H9 (cell line): ENCODE data around the gene ZMIZ1. TPM values are rescaled to one million over a fixed set of nuclear protein-coding genes. Genes with fewer than 3 reads are reported as not detected.

Source experiments
- DNase-seq: peaks from one replicate; pipeline ENCODE4 v3.0.0-alpha.2; 2017
- H2AFZ ChIP-seq: one replicate; pipeline ENCODE4 v1.6.1; 2013; ENCODE audit warnings: mild to moderate bottlenecking, low read length, control low read depth, moderate library complexity
- H2AK5ac ChIP-seq: 2 replicates; pipeline ENCODE4 v1.6.1; 2013; ENCODE audit warnings: low read length, control low read depth, mixed read lengths; ENCODE audit not compliant: insufficient read length
- H2BK120ac ChIP-seq: one replicate; pipeline ENCODE4 v1.6.1; 2013; ENCODE audit warnings: low read depth, mild to moderate bottlenecking, low read length, control low read depth, inconsistent platforms; ENCODE audit not compliant: poor library complexity, severe bottlenecking
- H2BK12ac ChIP-seq: 2 replicates; pipeline ENCODE4 v1.6.1; 2013; ENCODE audit warnings: low read length, control low read depth, mixed read lengths, low read depth; ENCODE audit not compliant: insufficient read length
- H2BK15ac ChIP-seq: 2 replicates; pipeline ENCODE4 v1.6.1; 2013; ENCODE audit warnings: low read depth, low read length, control low read depth
- H2BK20ac ChIP-seq: one replicate; pipeline ENCODE4 v1.6.1; 2013; ENCODE audit warnings: low read depth, mild to moderate bottlenecking, low read length, control low read depth, inconsistent platforms; ENCODE audit not compliant: poor library complexity, severe bottlenecking
- H2BK5ac ChIP-seq: 2 replicates; pipeline ENCODE4 v1.6.1; 2013; ENCODE audit warnings: low read length, control low read depth, mixed read lengths; ENCODE audit not compliant: insufficient read length
- H3K14ac ChIP-seq: 2 replicates; pipeline ENCODE4 v1.6.1; 2013; ENCODE audit warnings: low read length, control low read depth; ENCODE audit not compliant: insufficient read depth
- H3K18ac ChIP-seq: 2 replicates; pipeline ENCODE4 v1.6.1; 2013; ENCODE audit warnings: low read depth, mild to moderate bottlenecking, mixed read lengths, low read length, control low read depth; ENCODE audit not compliant: insufficient read length
- H3K23ac ChIP-seq: 2 replicates; pipeline ENCODE4 v1.6.1; 2013; ENCODE audit warnings: low read length, control low read depth, mixed read lengths, low read depth; ENCODE audit not compliant: insufficient read length
- H3K23me2 ChIP-seq: 2 replicates; pipeline ENCODE4 v1.6.1; 2013; ENCODE audit warnings: low read depth, mild to moderate bottlenecking, mixed read lengths, low read length, control low read depth; ENCODE audit not compliant: insufficient read length, poor library complexity, severe bottlenecking
- H3K27ac ChIP-seq: 2 replicates; pipeline ENCODE4 v1.5.1; 2013; ENCODE audit warnings: low read length, control low read depth, mixed read lengths, low read depth; ENCODE audit not compliant: insufficient read length
- H3K27me3 ChIP-seq: 2 replicates; pipeline ENCODE4 v1.6.1; 2013; ENCODE audit warnings: low read length, control low read depth, inconsistent platforms; ENCODE audit not compliant: insufficient read depth
- H3K4ac ChIP-seq: 2 replicates; pipeline ENCODE4 v1.6.1; 2013; ENCODE audit warnings: low read depth, mild to moderate bottlenecking, control low read depth, inconsistent platforms, low read length, moderate library complexity
- H3K4me1 ChIP-seq: 2 replicates; pipeline ENCODE4 v1.6.1; 2013; ENCODE audit warnings: low read length, control low read depth, inconsistent platforms; ENCODE audit not compliant: insufficient read depth
- H3K4me2 ChIP-seq: 2 replicates; pipeline ENCODE4 v1.6.1; 2013; ENCODE audit warnings: low read length, control low read depth, mixed read lengths; ENCODE audit not compliant: insufficient read length, insufficient read depth
- H3K56ac ChIP-seq: 2 replicates; pipeline ENCODE4 v1.6.1; 2013; ENCODE audit warnings: low read depth, mild to moderate bottlenecking, mixed read lengths, low read length, control low read depth; ENCODE audit not compliant: insufficient read length
- H3K79me1 ChIP-seq: 2 replicates; pipeline ENCODE4 v1.6.1; 2013; ENCODE audit warnings: low read depth, mild to moderate bottlenecking, moderate library complexity, low read length, control low read depth, inconsistent platforms; ENCODE audit not compliant: insufficient read depth, poor library complexity, severe bottlenecking
- H3K79me2 ChIP-seq: 2 replicates; pipeline ENCODE4 v1.6.1; 2013; ENCODE audit warnings: low read length, control low read depth, inconsistent platforms; ENCODE audit not compliant: insufficient read depth
- H3K9ac ChIP-seq: 2 replicates; pipeline ENCODE4 v1.6.1; 2013; ENCODE audit warnings: low read length, control low read depth, mixed read lengths; ENCODE audit not compliant: insufficient read length; ENCODE audit errors: extremely low read depth
- H3K9me3 ChIP-seq: one replicate; pipeline ENCODE4 v1.6.1; 2013; ENCODE audit warnings: low read depth, low read length, inconsistent platforms; ENCODE audit not compliant: control insufficient read depth
- H3T11ph ChIP-seq: one replicate; pipeline ENCODE4 v1.6.1; 2013; ENCODE audit warnings: mild to moderate bottlenecking, low read length, control low read depth, inconsistent platforms
- H4K20me1 ChIP-seq: one replicate; pipeline ENCODE4 v1.6.1; 2013; ENCODE audit not compliant: control insufficient read depth, insufficient read length, insufficient read depth
- H4K5ac ChIP-seq: 2 replicates; pipeline ENCODE4 v1.6.1; 2013; ENCODE audit warnings: low read depth, mild to moderate bottlenecking, mixed read lengths, low read length, control low read depth; ENCODE audit not compliant: insufficient read length
- H4K8ac ChIP-seq: replicated peaks from 2 replicates; pipeline ENCODE4 v1.6.1; 2013; ENCODE audit warnings: low read length, control low read depth, mixed read lengths, low read depth; ENCODE audit not compliant: insufficient read length
- H4K91ac ChIP-seq: 2 replicates; pipeline ENCODE4 v1.6.1; 2013; ENCODE audit warnings: low read depth, mild to moderate bottlenecking, moderate library complexity, mixed read lengths, low read length, control low read depth; ENCODE audit not compliant: insufficient read length
- H3K27ac Mint-ChIP-seq, 3 experiments: 2 replicates in 2 of 3; 3 replicates in 1 of 3; pipeline ENCODE4 v1.8.0; 2020 to 2021; ENCODE audit warnings: mixed read lengths in 3 of 3, mild to moderate bottlenecking in 1 of 3, moderate library complexity in 1 of 3
- H3K27me3 Mint-ChIP-seq: 2 replicates; pipeline ENCODE4 v1.8.0; 2021; ENCODE audit warnings: low read depth, mild to moderate bottlenecking, moderate library complexity, mixed read lengths
- H3K36me3 Mint-ChIP-seq, 3 experiments: 2 replicates in 2 of 3; 3 replicates in 1 of 3; pipeline ENCODE4 v1.8.0; 2020 to 2021; ENCODE audit warnings: low read depth in 3 of 3, mixed read lengths in 3 of 3; ENCODE audit not compliant: insufficient read depth in 1 of 3
- H3K4me1 Mint-ChIP-seq, 2 experiments: 2 replicates each; pipeline ENCODE4 v1.8.0; 2020; ENCODE audit warnings: mixed read lengths in 2 of 2
- H3K4me3 Mint-ChIP-seq, 2 experiments: 2 replicates in 1 of 2; 3 replicates in 1 of 2; pipeline ENCODE4 v1.8.0; 2020 to 2021; ENCODE audit warnings: mild to moderate bottlenecking in 2 of 2, mixed read lengths in 2 of 2, moderate library complexity in 1 of 2
- H3K9me3 Mint-ChIP-seq, 2 experiments: 2 replicates in 1 of 2; 3 replicates in 1 of 2; pipeline ENCODE4 v1.8.0; 2020; ENCODE audit warnings: mild to moderate bottlenecking in 2 of 2, mixed read lengths in 2 of 2, moderate library complexity in 1 of 2
- WGBS: extraction: QIAGEN DNeasy Blood & Tissue Kit; methylation state at CpG from one replicate; pipeline ENCODE4 v1.1.7; 2013; ENCODE audit warnings: missing lambda C conversion rate, low lambda C conversion rate, mixed read lengths; ENCODE audit not compliant: insufficient read length; ENCODE audit errors: extremely low coverage; 5-methylcytosine and 5-hydroxymethylcytosine counted together
- total RNA-seq: library from RNA; stranded (reverse); gene quantifications from 2 replicates; pipeline ENCODE4 v1.2.1, GENCODE V29; 2021
- TF ChIP-seq, protein P1 (sequence below): fragments of 200-600 bp; sonication (generic); conservative IDR thresholded peaks from 3 replicates; pipeline ENCODE4 v1.8.0; 2021; ENCODE audit warnings: antibody characterized with exemption, mild to moderate bottlenecking

ZMIZ1 gene
- total RNA-seq, 1 experiment from 2014 or later, result 36.9 TPM

DNA sequence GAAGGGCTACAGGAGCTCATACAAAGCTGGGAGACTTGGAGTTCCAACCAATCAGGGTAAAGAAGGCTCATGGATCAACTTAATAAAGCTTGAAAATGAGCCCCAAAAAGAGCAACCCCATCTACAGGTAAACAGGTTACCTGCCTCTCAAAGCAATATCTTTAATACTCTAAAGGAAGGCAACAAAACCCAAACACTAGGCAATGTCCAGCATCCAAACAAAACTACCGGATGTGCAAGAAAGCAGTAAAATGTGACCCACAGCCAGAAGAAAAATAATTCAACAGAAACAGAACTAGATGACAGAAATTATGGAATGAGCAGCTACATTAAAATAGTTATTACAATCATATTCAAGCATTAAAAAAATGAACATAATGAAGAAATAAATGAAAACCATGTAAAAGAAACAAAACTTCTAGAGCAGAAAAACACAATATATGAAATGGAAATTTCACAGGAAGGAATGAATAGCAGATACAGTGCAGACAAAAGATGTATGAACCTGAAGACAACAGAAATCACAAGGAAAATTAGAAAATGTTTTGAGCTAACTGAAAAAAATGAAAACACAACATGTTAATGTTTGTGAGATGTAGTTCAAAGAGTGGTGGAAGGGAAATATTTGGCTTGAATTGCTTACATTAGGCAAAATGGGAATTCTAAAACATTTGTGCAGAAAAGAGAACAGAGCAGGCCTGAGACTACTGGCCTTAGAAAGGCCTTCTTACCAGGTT, 30.5 kb upstream of the ZMIZ1 start:
- Histone ChIP-seq H3K18ac (no peak overlapping the region), H3K4me1 (no peaks in the 10 kb centered on the region; the same call in 1 of the 2 replicates), H2BK120ac (no peak overlapping the region), H3K56ac (no peak overlapping the region), H2BK5ac (no peak overlapping the region), H4K8ac (no peak overlapping the region), H4K91ac (no peak overlapping the region), H3K23ac (no peak overlapping the region), H3K9me3 (no peaks in the 10 kb centered on the region), H2AK5ac (no peak overlapping the region), H2BK20ac (no peak overlapping the region), H2BK12ac (no peak overlapping the region), H3K79me1 (no peaks in the 10 kb centered on the region), H4K20me1 (no peaks in the 10 kb centered on the region), H3K14ac (no peak overlapping the region), H3K4me2 (no peak overlapping the region), H3K79me2 (no peaks in the 10 kb centered on the region), H3K27ac (no peak overlapping the region), H2AFZ (no peak overlapping the region), H3K9ac (no peak overlapping the region), H4K5ac (no peak overlapping the region), H3K4ac (no peak overlapping the region), H3T11ph (no peak overlapping the region), H3K23me2 (no peaks in the 10 kb centered on the region), H3K27me3 (no peaks in the 10 kb centered on the region), H2BK15ac (no peak overlapping the region)
- Mint-ChIP-seq H3K27ac (no peak overlapping the region), H3K27me3 (peaks cover 22% of the 10 kb centered on the region), H3K4me3 (no peak overlapping the region), H3K36me3 (no peaks in the 10 kb centered on the region), H3K4me1 (peaks cover 15 to 17% of the 10 kb centered on the region in 2 experiments), H3K9me3 (no peaks in the 10 kb centered on the region)
- no CpG with 5 or more reads among the region's 1 CpG for WGBS
- DNase-seq, result no peak
- TF ChIP-seq, protein P1, sequence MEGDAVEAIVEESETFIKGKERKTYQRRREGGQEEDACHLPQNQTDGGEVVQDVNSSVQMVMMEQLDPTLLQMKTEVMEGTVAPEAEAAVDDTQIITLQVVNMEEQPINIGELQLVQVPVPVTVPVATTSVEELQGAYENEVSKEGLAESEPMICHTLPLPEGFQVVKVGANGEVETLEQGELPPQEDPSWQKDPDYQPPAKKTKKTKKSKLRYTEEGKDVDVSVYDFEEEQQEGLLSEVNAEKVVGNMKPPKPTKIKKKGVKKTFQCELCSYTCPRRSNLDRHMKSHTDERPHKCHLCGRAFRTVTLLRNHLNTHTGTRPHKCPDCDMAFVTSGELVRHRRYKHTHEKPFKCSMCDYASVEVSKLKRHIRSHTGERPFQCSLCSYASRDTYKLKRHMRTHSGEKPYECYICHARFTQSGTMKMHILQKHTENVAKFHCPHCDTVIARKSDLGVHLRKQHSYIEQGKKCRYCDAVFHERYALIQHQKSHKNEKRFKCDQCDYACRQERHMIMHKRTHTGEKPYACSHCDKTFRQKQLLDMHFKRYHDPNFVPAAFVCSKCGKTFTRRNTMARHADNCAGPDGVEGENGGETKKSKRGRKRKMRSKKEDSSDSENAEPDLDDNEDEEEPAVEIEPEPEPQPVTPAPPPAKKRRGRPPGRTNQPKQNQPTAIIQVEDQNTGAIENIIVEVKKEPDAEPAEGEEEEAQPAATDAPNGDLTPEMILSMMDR, result no peak
